GM18858 (cell line): ENCODE results near the gene ABHD16A.

Experiments used
- ATAC-seq: cut with Tn5 transposase; IDR thresholded peaks from one replicate; pipeline ENCODE4 v1.9.1; 2021; ENCODE audit not compliant: unreplicated experiment

ABHD16A gene

DNA sequence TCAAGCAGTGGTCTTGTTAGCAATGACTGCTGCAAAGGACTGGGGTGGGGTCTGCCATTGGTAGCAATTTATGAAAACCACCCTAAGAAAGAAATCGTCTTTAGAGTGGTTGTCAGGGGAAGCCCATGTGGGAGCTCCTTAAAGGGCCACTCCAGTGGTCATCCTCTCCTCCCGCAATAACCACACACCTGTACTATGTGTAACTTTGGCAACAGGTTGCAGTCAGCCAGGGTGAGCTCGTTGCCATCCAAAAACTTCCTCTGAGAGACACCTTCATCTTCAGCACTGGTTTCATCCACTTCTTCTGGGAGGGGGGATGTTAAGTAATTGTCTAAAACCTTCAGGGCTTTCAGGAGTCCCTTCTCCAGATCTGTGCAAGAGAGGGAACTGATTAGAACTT lies 28.9 kb upstream of the ABHD16A start:
- no peak for ATAC-seq

- ATAC-seq, result no peak
These were observed 27.5 kb upstream of the ABHD16A start for GRCh38 chr6:31730631-31731086.

DNA sequence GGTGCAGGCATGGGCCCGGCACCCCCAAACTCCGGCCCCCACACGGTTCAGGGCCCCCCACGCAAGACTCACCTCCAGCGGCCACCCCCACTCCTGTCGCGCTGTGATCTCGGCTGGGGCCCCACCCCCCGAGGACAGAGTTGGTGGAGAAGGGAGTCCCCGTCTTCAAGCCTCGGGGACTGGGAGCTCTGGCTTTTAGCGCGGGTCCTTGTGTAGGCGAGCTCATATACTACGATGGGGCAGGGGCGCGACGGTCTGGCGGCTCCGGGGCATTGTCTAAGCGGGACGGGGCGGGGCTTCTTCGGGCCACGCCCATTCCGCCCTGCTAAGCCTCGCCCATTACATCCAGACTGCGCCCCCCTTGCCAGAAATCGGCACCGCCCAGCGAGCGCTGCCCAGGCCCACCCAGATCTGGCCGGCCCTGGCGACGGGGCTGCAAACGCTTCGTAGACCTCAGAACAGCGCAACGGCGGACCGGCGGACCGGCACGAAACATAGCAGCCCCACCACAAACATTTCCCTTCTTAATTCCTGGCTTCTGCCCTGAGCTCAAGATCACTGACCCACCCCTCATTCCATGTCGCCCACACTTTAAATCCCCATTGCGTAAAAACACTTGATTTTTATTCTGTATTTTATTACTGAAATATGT lies 27.0 kb upstream of the ABHD16A start:
- no peak for ATAC-seq

- no peak for ATAC-seq
These were observed 26.4 kb upstream of the ABHD16A start for GRCh38 chr6:31729515-31729978.

DNA sequence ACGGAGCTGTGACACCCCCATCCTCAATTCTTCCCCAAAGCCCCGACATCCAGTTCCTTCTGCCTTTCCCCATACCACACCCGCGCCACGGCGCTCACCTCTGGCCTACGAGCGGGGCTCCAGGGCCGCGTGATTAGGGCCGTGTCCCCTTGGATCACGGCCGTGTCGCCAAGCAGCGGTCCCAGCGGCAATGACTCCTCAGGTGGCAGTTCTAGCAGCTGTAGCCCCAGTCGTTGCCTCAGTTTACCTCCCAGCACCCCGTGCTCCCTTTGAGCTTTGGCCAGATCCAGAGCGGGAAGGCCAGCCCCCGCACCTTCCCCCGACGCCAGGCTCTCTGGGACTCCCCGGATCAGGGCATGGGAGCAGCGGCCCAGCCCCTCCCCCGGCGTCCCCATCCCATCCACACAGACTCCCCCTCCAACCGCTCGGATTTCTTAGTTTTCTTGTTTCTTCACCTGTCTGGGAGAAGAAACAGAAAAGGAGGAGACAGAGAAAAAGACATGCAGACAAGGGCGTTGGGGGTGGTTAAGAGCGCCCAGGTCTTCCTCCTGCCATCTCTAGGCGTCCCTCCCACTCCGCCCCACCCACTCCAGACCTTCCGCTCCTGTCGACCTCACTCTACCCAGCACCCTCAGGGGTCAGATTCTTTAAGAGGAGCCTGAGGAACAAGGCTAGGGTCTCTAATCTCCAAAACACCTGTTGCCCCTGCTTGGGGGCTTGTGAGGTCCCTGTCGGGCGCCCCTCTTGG lies 25.8 kb upstream of the ABHD16A start, which contains the start of gene DDAH2:
Gene DDAH2, minus strand, starts transcription at position 533 of the 748 bp plus-strand sequence. Its CDS starts 138 bp downstream, at position 395.
- ATAC-seq, result no peak

- ATAC-seq, result no peak
These were observed 24.9 kb upstream of the ABHD16A start for GRCh38 chr6:31727717-31728671.

GRCh38 chr6:31727034-31727716 lies 24.1 kb upstream of the ABHD16A start:
- ATAC-seq, result no peak

- ATAC-seq, result no peak
These were observed 22.6 kb upstream of the ABHD16A start for GRCh38 chr6:31725502-31726350.

- ATAC-seq, result no peak
These were observed 21.0 kb upstream of the ABHD16A start for GRCh38 chr6:31723980-31724691.

DNA sequence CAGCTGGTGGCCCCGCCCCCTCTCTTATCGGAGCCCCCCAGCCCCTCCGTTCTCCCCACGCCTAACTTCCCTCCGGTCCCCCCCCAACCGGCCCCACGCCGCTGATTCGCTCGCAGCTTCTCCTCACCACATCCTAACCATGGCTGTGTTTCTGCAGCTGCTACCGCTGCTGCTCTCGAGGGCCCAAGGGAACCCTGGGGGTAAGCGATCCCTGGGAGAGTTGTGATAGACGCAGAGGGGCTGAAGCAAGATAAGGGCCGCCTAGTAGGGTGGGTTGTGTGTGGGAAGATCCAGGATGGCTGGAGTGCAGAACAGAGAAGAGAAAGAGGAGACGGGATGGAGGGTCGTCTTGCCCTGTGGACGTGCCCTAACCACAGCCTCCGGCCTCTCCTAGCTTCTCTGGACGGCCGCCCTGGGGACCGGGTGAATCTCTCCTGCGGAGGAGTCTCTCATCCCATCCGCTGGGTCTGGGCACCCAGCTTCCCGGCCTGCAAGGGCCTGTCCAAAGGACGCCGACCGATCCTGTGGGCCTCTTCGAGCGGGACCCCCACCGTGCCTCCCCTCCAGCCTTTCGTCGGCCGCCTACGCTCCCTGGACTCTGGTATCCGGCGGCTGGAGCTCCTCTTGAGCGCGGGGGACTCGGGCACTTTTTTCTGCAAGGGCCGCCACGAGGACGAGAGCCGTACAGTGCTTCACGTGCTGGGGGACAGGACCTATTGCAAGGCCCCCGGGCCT lies 20.3 kb upstream of the ABHD16A start, which contains the start of gene MPIG6B:
Gene MPIG6B, plus strand, starts transcription at position 129 of the 735 bp plus-strand sequence. Its CDS starts 11 bp downstream, at position 140.
- no peak for ATAC-seq

DNA sequence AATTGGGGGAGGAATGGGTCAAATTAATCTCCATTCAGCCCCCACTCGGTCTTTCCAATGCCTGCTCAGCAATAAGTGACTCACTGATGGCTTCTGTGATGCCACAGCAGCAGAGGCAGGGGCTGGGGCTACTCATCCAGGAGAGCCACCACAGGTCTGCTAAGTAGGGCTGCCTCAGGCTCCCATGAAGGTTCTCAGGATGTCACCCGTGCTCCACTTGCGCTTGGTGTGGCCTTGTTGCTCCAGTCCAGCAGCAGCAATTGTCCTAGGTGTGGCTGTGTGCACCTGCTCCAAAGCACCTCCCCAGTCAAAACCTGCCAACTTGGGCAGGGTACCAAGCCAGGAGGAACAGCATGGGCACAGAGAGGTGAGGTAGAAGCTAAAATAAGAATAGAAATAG lies 19.0 kb upstream of the ABHD16A start:
- ATAC-seq, result no peak

- ATAC-seq, result no peak
These were observed 18.4 kb upstream of the ABHD16A start, which contains the start of gene LY6G6C for GRCh38 chr6:31721351-31722020. Gene LY6G6C, minus strand, starts transcription at chr6:31721746. Its CDS starts 67 bp downstream, at chr6:31721679.

GRCh38 chr6:31720196-31720770 lies 17.2 kb upstream of the ABHD16A start:
- ATAC-seq, result no peak

DNA sequence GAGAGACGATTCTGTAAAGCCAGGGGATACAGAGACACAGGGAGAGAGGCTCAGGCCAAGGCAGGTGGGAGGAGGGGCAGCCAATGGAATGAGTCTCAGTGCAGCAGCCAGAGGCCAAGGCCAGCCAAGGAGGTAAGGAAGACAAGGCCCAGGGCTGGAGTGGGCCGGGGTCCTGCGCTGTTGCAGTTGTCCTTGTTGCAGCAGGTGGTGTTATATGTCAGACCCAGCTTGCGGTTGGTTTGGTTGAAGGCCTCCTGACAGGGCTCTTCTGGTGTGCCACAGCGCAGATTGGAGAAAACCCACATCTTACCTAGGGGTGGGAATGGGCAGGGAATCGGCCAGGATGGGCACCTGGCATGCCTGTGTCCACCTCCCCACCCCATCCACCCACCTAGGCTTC lies 15.9 kb upstream of the ABHD16A start:
- no peak for ATAC-seq

DNA sequence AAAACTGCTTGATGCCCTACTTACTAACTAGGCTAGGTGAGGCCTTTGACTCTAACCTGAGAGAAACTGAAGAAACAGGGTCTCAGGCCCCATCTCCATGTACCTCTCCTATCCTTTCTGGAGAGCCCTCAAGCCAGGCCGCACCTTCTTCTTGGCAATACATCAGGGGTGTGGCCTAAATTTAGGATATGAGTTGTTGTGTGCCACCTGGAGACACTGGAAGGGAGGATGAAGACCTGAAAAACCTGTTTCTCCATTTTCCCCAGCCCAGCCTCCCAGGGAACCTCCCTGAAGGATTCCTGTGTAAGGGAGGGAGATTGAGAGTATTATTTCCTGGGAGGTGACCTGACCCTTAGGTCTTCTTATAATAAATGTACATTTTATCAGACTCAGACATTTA lies 15.1 kb upstream of the ABHD16A start:
- ATAC-seq, result no peak

DNA sequence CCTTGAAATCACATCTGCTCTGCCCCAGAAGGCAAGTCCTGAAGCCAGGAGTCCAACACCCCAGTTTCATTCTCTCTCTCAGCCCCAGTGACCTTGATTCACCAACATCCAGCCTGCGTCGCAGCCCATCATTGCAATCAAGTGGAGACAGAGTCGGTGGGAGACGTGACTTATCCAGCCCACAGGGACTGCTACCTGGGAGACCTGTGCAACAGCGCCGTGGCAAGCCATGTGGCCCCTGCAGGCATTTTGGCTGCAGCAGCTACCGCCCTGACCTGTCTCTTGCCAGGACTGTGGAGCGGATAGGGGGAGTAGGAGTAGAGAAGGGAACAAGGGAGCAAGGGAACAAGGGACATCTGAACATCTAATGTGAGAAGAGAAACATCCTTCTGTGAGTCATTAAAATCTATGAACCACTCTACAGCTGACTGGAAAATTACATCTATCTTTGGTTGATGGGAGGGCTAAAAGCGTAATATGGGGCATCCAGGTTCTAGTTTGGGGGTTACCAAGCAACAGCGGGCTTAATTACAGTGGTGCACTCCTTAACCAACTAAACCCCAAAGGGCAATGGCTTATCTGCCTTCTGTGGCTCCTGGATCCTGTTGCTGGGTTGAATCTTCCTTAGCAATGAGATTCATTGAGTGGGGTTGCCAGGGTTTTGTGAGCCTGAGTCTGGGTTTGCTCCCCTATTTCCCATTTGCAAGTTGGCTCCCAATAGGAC lies 14.5 kb upstream of the ABHD16A start:
- ATAC-seq, result no peak
